Smooth muscle cell (in vitro differentiated cells): ENCODE data around the gene FLRT2. TPM values are rescaled to one million over a fixed set of nuclear protein-coding genes. Genes with fewer than 3 reads are reported as not detected.

Experiments
- DNase-seq: peaks from one replicate; lab custom pipeline; 2025; ENCODE audit not compliant: unreplicated experiment; lab: John Stamatoyannopoulos, UW
- H2AFZ ChIP-seq: fragments of 200-600 bp; sonication (generic); 2 replicates; pipeline ENCODE4 v1.6.0; 2016; ENCODE audit warnings: antibody characterized with exemption, low read depth, mild to moderate bottlenecking
- H3F3A ChIP-seq: fragments of 200-600 bp; sonication (generic); 2 replicates; pipeline ENCODE4 v1.6.0; 2017; ENCODE audit warnings: antibody characterized with exemption, low read depth
- H3K27ac ChIP-seq: fragments of 200-600 bp; sonication (generic); 2 replicates; pipeline ENCODE4 v1.5.1; 2016; ENCODE audit warnings: low read depth, mild to moderate bottlenecking
- H3K27me3 ChIP-seq: fragments of 200-600 bp; sonication (generic); 2 replicates; pipeline ENCODE4 v1.6.1; 2016; ENCODE audit warnings: low read depth, mild to moderate bottlenecking
- H3K36me3 ChIP-seq: fragments of 200-600 bp; sonication (generic); 2 replicates; pipeline ENCODE4 v1.5.1; 2016; ENCODE audit warnings: low read depth
- H3K4me1 ChIP-seq: fragments of 200-600 bp; sonication (generic); 2 replicates; pipeline ENCODE4 v1.5.1; 2016; ENCODE audit warnings: low read depth
- H3K4me2 ChIP-seq: fragments of 200-600 bp; sonication (generic); 2 replicates; pipeline ENCODE4 v1.6.0; 2016; ENCODE audit warnings: mild to moderate bottlenecking
- H3K4me3 ChIP-seq: fragments of 200-600 bp; sonication (generic); 2 replicates; pipeline ENCODE4 v1.5.1; 2016; ENCODE audit warnings: mild to moderate bottlenecking
- H3K79me2 ChIP-seq: fragments of 200-600 bp; sonication (generic); 2 replicates; pipeline ENCODE4 v1.6.0; 2016; ENCODE audit warnings: low read depth, mild to moderate bottlenecking
- H3K9ac ChIP-seq: fragments of 200-600 bp; sonication (generic); 2 replicates; pipeline ENCODE4 v1.6.0; 2016; ENCODE audit warnings: low read depth
- H3K9me3 ChIP-seq: fragments of 200-600 bp; sonication (generic); replicated peaks from 2 replicates; pipeline ENCODE4 v1.5.1; 2016; ENCODE audit warnings: low read depth
- H4K20me1 ChIP-seq: fragments of 200-600 bp; sonication (generic); 2 replicates; pipeline ENCODE4 v1.6.0; 2016; ENCODE audit warnings: low read depth
- WGBS: methylation state at CpG from one replicate; pipeline ENCODE4 v1.1.7; 2016; ENCODE audit warnings: low lambda C conversion rate; 5-methylcytosine and 5-hydroxymethylcytosine counted together
- polyA plus RNA-seq: library from polyadenylated mRNA; unstranded; fragments of >200 nt; fragmentation: Nextera tagmentation; extraction: Ambion mirVana; gene quantifications from 2 replicates; pipeline ENCODE4 v1.2.1, GENCODE V29; 2016
- total RNA-seq: library from RNA; depleted of rRNA; stranded (reverse); fragments of >200 nt; gene quantifications from 2 replicates; pipeline ENCODE4 v1.2.3, GENCODE V29; 2014
- TF ChIP-seq, protein P1 (sequence below): fragments of 200-600 bp; sonication (generic); IDR thresholded peaks from 2 replicates; pipeline ENCODE4 v1.5.1; 2017; ENCODE audit warnings: borderline replicate concordance, mild to moderate bottlenecking, antibody characterized with exemption; ENCODE audit not compliant: insufficient read depth, poor library complexity, severe bottlenecking

The FLRT2 gene
- total and polyA plus RNA-seq, 2 experiments from 2014 or later = 52.3 to 104 TPM

GRCh38 chr14:85517114-85517688 is 12.7 kb upstream of the FLRT2 start:
- no peak overlapping the region for H3K9ac ChIP-seq
- no peak overlapping the region for H3K4me3 ChIP-seq
- no peaks in the 10 kb centered on the region for H3K36me3 ChIP-seq
- no peaks in the 10 kb centered on the region for H3K27me3 ChIP-seq
- H3F3A ChIP-seq = no peaks in the 10 kb centered on the region
- no peak for DNase-seq
- peak overlapping the region; percentile 23 for H3K4me2 ChIP-seq
- H3K4me1 ChIP-seq = no peaks in the 10 kb centered on the region
- H2AFZ ChIP-seq = no peak overlapping the region
- TF ChIP-seq, protein P1, sequence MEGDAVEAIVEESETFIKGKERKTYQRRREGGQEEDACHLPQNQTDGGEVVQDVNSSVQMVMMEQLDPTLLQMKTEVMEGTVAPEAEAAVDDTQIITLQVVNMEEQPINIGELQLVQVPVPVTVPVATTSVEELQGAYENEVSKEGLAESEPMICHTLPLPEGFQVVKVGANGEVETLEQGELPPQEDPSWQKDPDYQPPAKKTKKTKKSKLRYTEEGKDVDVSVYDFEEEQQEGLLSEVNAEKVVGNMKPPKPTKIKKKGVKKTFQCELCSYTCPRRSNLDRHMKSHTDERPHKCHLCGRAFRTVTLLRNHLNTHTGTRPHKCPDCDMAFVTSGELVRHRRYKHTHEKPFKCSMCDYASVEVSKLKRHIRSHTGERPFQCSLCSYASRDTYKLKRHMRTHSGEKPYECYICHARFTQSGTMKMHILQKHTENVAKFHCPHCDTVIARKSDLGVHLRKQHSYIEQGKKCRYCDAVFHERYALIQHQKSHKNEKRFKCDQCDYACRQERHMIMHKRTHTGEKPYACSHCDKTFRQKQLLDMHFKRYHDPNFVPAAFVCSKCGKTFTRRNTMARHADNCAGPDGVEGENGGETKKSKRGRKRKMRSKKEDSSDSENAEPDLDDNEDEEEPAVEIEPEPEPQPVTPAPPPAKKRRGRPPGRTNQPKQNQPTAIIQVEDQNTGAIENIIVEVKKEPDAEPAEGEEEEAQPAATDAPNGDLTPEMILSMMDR = no peak
- no peaks in the 10 kb centered on the region for H3K9me3 ChIP-seq
- no peaks in the 10 kb centered on the region for H4K20me1 ChIP-seq
- no peaks in the 10 kb centered on the region for H3K79me2 ChIP-seq
- 94% methylated on average over 2 of the region's 2 CpGs for WGBS
- peak overlapping the region; percentile 48 for H3K27ac ChIP-seq

- H3K4me1 ChIP-seq = no peaks in the 10 kb centered on the region
- H3K27me3 ChIP-seq = no peaks in the 10 kb centered on the region
- 79% methylated on average over 1 of the region's 1 CpG for WGBS
- no peaks in the 10 kb centered on the region for H3K9me3 ChIP-seq
- H3K4me3 ChIP-seq = no peak overlapping the region
- no peak overlapping the region for H3K9ac ChIP-seq
- TF ChIP-seq, protein P1 = no peak
- H3K4me2 ChIP-seq = no peak overlapping the region
- no peak for DNase-seq
- no peaks in the 10 kb centered on the region for H4K20me1 ChIP-seq
- no peak overlapping the region for H2AFZ ChIP-seq
- H3K27ac ChIP-seq = no peak overlapping the region
- H3K36me3 ChIP-seq = no peaks in the 10 kb centered on the region
- no peaks in the 10 kb centered on the region for H3K79me2 ChIP-seq
- H3F3A ChIP-seq = no peaks in the 10 kb centered on the region
Measured at GRCh38 chr14:85519661-85520305, 10.2 kb upstream of the FLRT2 start.

- no peak for DNase-seq
- TF ChIP-seq, protein P1 = no peak
- Histone ChIP-seq H3K79me2 (no peaks in the 10 kb centered on the region), H3K36me3 (no peaks in the 10 kb centered on the region), H3K9ac (no peak overlapping the region), H3K4me2 (no peak overlapping the region), H3K9me3 (no peaks in the 10 kb centered on the region), H4K20me1 (no peaks in the 10 kb centered on the region), H2AFZ (peak overlapping the region; percentile 34), H3K4me1 (no peaks in the 10 kb centered on the region), H3K27ac (no peak overlapping the region), H3K27me3 (no peaks in the 10 kb centered on the region), H3K4me3 (no peak overlapping the region), H3F3A (no peaks in the 10 kb centered on the region)
- WGBS = 41% methylated on average over 4 of the region's 4 CpGs
Measured at GRCh38 chr14:85520581-85520980, 9.4 kb upstream of the FLRT2 start.

DNA sequence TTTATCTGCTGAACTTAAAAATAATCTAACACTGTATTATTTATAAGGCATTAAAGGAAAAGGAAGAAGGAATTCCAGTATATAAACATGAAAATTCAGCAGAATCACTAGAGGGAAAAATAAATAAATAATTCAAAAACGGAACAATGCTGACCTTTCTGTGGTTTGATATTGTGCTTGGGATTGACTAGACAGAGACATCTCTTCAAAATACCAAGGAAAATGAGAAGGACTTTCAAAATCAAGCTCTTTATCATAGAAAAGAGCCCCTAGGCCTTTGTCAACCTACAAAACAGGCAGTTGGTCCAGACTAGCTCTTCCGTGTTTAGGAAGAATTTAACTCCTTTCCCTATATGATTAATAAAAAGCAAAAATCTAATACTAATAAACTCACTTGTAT is 6.3 kb upstream of the FLRT2 start:
- Histone ChIP-seq H3K27ac (no peak overlapping the region), H3K4me3 (no peak overlapping the region), H3F3A (no peaks in the 10 kb centered on the region), H4K20me1 (no peaks in the 10 kb centered on the region), H3K36me3 (no peaks in the 10 kb centered on the region), H3K79me2 (no peaks in the 10 kb centered on the region), H3K4me1 (peaks cover 9% of the 10 kb centered on the region), H2AFZ (no peak overlapping the region), H3K4me2 (no peak overlapping the region), H3K9ac (no peak overlapping the region), H3K27me3 (no peaks in the 10 kb centered on the region), H3K9me3 (no peaks in the 10 kb centered on the region)
- 91% methylated on average over 2 of the region's 2 CpGs for WGBS
- TF ChIP-seq, protein P1 = no peak
- DNase-seq = no peak
